ENCODE measurements around the gene GMCL1. TPM values are rescaled to one million over a fixed set of nuclear protein-coding genes. Genes with fewer than 3 reads are reported as not detected.

The GMCL1 gene
- total and polyA plus RNA-seq, 9 of the 15 experiments (the other 6 are each of a cell fraction or from before 2014, with no cell fraction given): 7.0 to 27.3 (median 15.4) TPM

- no peak for ATAC-seq
- Histone ChIP-seq H3K4me3 (peak overlapping the region; percentile 96), H3K9ac (ENCODE audit: insufficient read depth in 1 of 2, low read depth in 2 of 2, low read length in 2 of 2) (peak overlapping the region in 1 of 2 experiments; percentile 87; a peak in 2 of 4 replicates), H3K36me3 (ENCODE audit: control insufficient read depth, insufficient read depth, low read length) (peaks cover 56% of the 10 kb centered on the region), H3K9me3 (replicated peaks; ENCODE audit: control insufficient read depth, insufficient read depth, low read depth, low read length) (no peaks in the 10 kb centered on the region), H3K9me1 (ENCODE audit: control insufficient read depth, insufficient read depth, low read length) (no peaks in the 10 kb centered on the region), H2AFZ (ENCODE audit: low read depth, low read length) (no peak overlapping the region), H3K79me2 (ENCODE audit: control insufficient read depth, insufficient read depth, low read length) (peaks cover 57% of the 10 kb centered on the region), H3K27ac (ENCODE audit: extremely low read depth, low read depth, low read length) (peak overlapping the region; percentile 89; the same call in 2 of the 3 replicates), H4K20me1 (replicated peaks; ENCODE audit: control insufficient read depth, insufficient read depth, low read length) (no peaks in the 10 kb centered on the region), H3K4me2 (ENCODE audit: insufficient read depth, low read length) (peak overlapping the region; percentile 87), H3K4me1 (replicated peaks in 1 of 2; ENCODE audit: control insufficient read depth in 2 of 2, insufficient read depth in 2 of 2, low read length in 2 of 2) (peaks cover 15 to 21% of the 10 kb centered on the region in 2 experiments), H3K27me3 (ENCODE audit: control insufficient read depth in 2 of 2, insufficient read depth in 2 of 2, low read length in 2 of 2) (no peaks in the 10 kb centered on the region)
- 7% methylated on average over 2 of the region's 2 CpGs for WGBS (ENCODE audit: insufficient coverage, low coverage, missing lambda C conversion rate)
- FAIRE-seq: no peak
- peak; percentile 3; the same call in 1 of the 2 replicates for TF ChIP-seq ZZZ3 (IDR thresholded peaks at IDR 0.05)
- TF ChIP-seq POLR2H (tag; IDR thresholded peaks at IDR 0.05; ENCODE audit: low read depth): peak; percentile 66
- no peak for TF ChIP-seq LEF1 (IDR thresholded peaks at IDR 0.05)
- TF ChIP-seq HDAC3 (IDR thresholded peaks at IDR 0.05; ENCODE audit: borderline replicate concordance, partially characterized antibody): peak; percentile 14
- no peak for DNase-seq (ENCODE audit: extremely low read depth in 1 of 4, low spot score in 3 of 4)
- ChIA-PET POLR2A (interaction anchor here (0.5 to 12.6 kb wide), 15 partner anchors 9 to 544 kb away, joined by 3 to 107 read pairs (median 6); partner anchors contain the start of genes C2orf42, PCBP1 and SNRPG), CTCF (ENCODE audit: low intra/inter-chr PET ratio) (no interaction called here)
- no TSS peak for BruUV-seq (replicated peaks)
- intact Hi-C loops (cut with micrococcal nuclease) (loop anchor here (10.0 kb wide), 1 partner anchor 271 kb away; the partner anchor contains the start of gene AAK1), in situ Hi-C loops (cut with MboI) (loop anchor here (5.0 to 25.0 kb wide), 3 partner anchors 151 to 721 kb away; partner anchors contain the start of gene FAM136A)
These were observed 86.6 kb downstream of the GMCL1 start for GRCh38 chr2:69916106-69916505.

GRCh38 chr2:69917852-69918251, 88.4 kb downstream of the GMCL1 start:
- DNase-seq (ENCODE audit: extremely low read depth in 1 of 4, low spot score in 3 of 4) (peak in 2 of 4 experiments; percentile 16 to 50), ATAC-seq (no peak), FAIRE-seq (no peak)
- H2AFZ ChIP-seq (ENCODE audit: low read depth, low read length): no peak overlapping the region
- H3K27ac ChIP-seq (ENCODE audit: extremely low read depth, low read depth, low read length): peak overlapping the region; percentile 43
- BruUV-seq (replicated peaks): no TSS peak
- H3K9ac ChIP-seq (ENCODE audit: insufficient read depth in 1 of 2, low read depth in 2 of 2, low read length in 2 of 2): peak overlapping the region; percentile 1 to 87; a peak in 2 of 4 replicates
- H3K9me3 ChIP-seq (replicated peaks; ENCODE audit: control insufficient read depth, insufficient read depth, low read depth, low read length): no peaks in the 10 kb centered on the region
- in situ Hi-C loops (cut with MboI) (loop anchor here (5.0 to 25.0 kb wide), 3 partner anchors 149 to 719 kb away; partner anchors contain the start of gene FAM136A), intact Hi-C loops (cut with micrococcal nuclease) (loop anchor here (10.0 kb wide), 1 partner anchor 273 kb away; the partner anchor contains the start of gene AAK1)
- H3K4me2 ChIP-seq (ENCODE audit: insufficient read depth, low read length): peak overlapping the region; percentile 45
- H3K4me1 ChIP-seq (replicated peaks in 1 of 2; ENCODE audit: control insufficient read depth in 2 of 2, insufficient read depth in 2 of 2, low read length in 2 of 2): peaks cover 15 to 20% of the 10 kb centered on the region in 2 experiments
- H3K9me1 ChIP-seq (ENCODE audit: control insufficient read depth, insufficient read depth, low read length): no peaks in the 10 kb centered on the region
- peaks cover 68% of the 10 kb centered on the region for H3K36me3 ChIP-seq (ENCODE audit: control insufficient read depth, insufficient read depth, low read length)
- H4K20me1 ChIP-seq (replicated peaks; ENCODE audit: control insufficient read depth, insufficient read depth, low read length): no peaks in the 10 kb centered on the region
- ChIA-PET POLR2A (interaction anchor here (1.0 to 12.6 kb wide), 6 partner anchors 14 to 170 kb away, joined by 4 to 107 read pairs (median 4); no protein-coding TSS in a partner anchor), CTCF (ENCODE audit: low intra/inter-chr PET ratio) (no interaction called here)
- no peak overlapping the region for H3K4me3 ChIP-seq
- 16% methylated on average over 3 of the region's 3 CpGs for WGBS (ENCODE audit: insufficient coverage, low coverage, missing lambda C conversion rate)
- H3K79me2 ChIP-seq (ENCODE audit: control insufficient read depth, insufficient read depth, low read length): peaks cover 52% of the 10 kb centered on the region
- H3K27me3 ChIP-seq (ENCODE audit: control insufficient read depth in 2 of 2, insufficient read depth in 2 of 2, low read length in 2 of 2): no peaks in the 10 kb centered on the region
- peak; percentile 28; the same call in 1 of the 2 replicates for TF ChIP-seq AFF4 (CRISPR knock-in tag; IDR thresholded peaks at IDR 0.05)
- no peak for TF ChIP-seq SMARCB1 (IDR thresholded peaks at IDR 0.05; ENCODE audit: insufficient read length, low read depth)
- TF ChIP-seq ZNF280B (CRISPR knock-in tag; IDR thresholded peaks at IDR 0.05): no peak
- no peak for TF ChIP-seq KLF1 (tag; IDR thresholded peaks at IDR 0.05)
- TF ChIP-seq ZNF24 (IDR thresholded peaks at IDR 0.05): no peak
- TF ChIP-seq CBX5 (IDR thresholded peaks at IDR 0.05; ENCODE audit: borderline replicate concordance, low read depth): no peak
